ENCODE data around the gene TANC2.

DNA sequence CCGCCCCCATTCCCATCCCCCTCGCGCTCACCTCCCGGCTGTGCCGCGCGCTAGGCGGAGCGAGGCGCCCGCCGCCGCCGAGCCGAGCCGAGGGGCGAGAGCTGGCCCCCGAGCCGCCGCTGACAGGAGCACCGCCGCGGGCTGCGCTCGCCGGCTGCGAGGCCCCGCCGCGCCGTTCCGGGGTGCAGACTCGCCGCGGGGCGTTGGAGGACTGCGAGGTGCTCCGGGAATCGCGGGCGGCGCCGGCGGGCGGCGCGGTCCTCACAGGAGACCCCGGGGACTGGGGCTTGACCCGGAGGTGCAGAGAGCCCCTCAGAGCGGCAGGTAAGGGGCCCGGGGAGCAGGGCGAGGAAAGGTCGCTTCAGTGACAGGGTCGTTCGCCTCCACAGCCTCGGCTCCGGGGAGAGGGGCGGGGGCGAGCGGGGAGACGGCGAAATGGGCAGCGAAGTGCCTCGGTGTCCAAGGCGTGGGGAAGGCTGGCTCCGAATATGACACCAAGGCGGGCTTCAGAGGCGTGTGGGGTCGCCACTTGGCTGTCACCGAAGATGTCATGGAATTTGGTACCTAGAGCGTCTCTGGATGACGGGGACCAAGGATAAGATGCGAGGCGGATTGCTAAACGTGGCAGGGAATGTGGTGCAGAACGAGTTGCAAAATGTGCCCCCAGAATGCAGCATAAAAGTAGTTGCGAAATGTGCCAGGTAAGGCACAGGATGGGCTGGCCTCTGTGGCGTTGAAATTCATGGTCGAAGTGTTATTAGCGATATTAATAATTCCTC lies 580 bp downstream of the TANC2 start:
- TF ChIP-seq, protein P1, sequence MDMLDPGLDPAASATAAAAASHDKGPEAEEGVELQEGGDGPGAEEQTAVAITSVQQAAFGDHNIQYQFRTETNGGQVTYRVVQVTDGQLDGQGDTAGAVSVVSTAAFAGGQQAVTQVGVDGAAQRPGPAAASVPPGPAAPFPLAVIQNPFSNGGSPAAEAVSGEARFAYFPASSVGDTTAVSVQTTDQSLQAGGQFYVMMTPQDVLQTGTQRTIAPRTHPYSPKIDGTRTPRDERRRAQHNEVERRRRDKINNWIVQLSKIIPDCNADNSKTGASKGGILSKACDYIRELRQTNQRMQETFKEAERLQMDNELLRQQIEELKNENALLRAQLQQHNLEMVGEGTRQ (CRISPR knock-in tag; IDR thresholded peaks at IDR 0.05) = no peak
- TF ChIP-seq, protein P2, sequence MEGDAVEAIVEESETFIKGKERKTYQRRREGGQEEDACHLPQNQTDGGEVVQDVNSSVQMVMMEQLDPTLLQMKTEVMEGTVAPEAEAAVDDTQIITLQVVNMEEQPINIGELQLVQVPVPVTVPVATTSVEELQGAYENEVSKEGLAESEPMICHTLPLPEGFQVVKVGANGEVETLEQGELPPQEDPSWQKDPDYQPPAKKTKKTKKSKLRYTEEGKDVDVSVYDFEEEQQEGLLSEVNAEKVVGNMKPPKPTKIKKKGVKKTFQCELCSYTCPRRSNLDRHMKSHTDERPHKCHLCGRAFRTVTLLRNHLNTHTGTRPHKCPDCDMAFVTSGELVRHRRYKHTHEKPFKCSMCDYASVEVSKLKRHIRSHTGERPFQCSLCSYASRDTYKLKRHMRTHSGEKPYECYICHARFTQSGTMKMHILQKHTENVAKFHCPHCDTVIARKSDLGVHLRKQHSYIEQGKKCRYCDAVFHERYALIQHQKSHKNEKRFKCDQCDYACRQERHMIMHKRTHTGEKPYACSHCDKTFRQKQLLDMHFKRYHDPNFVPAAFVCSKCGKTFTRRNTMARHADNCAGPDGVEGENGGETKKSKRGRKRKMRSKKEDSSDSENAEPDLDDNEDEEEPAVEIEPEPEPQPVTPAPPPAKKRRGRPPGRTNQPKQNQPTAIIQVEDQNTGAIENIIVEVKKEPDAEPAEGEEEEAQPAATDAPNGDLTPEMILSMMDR (IDR thresholded peaks at IDR 0.05) = no peak
- TF ChIP-seq KAT7 (CRISPR knock-in tag; IDR thresholded peaks at IDR 0.05; ENCODE audit: borderline replicate concordance) = no peak
- TF ChIP-seq, protein P3, sequence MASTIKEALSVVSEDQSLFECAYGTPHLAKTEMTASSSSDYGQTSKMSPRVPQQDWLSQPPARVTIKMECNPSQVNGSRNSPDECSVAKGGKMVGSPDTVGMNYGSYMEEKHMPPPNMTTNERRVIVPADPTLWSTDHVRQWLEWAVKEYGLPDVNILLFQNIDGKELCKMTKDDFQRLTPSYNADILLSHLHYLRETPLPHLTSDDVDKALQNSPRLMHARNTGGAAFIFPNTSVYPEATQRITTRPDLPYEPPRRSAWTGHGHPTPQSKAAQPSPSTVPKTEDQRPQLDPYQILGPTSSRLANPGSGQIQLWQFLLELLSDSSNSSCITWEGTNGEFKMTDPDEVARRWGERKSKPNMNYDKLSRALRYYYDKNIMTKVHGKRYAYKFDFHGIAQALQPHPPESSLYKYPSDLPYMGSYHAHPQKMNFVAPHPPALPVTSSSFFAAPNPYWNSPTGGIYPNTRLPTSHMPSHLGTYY (CRISPR knock-in tag; IDR thresholded peaks at IDR 0.05) = no peak
- TF ChIP-seq, protein P4, sequence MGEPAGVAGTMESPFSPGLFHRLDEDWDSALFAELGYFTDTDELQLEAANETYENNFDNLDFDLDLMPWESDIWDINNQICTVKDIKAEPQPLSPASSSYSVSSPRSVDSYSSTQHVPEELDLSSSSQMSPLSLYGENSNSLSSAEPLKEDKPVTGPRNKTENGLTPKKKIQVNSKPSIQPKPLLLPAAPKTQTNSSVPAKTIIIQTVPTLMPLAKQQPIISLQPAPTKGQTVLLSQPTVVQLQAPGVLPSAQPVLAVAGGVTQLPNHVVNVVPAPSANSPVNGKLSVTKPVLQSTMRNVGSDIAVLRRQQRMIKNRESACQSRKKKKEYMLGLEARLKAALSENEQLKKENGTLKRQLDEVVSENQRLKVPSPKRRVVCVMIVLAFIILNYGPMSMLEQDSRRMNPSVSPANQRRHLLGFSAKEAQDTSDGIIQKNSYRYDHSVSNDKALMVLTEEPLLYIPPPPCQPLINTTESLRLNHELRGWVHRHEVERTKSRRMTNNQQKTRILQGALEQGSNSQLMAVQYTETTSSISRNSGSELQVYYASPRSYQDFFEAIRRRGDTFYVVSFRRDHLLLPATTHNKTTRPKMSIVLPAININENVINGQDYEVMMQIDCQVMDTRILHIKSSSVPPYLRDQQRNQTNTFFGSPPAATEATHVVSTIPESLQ (CRISPR knock-in tag; IDR thresholded peaks at IDR 0.05) = no peak
- TF ChIP-seq, protein P5, sequence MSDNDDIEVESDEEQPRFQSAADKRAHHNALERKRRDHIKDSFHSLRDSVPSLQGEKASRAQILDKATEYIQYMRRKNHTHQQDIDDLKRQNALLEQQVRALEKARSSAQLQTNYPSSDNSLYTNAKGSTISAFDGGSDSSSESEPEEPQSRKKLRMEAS (CRISPR knock-in tag; IDR thresholded peaks at IDR 0.05) = no peak
- TF ChIP-seq, protein P6, sequence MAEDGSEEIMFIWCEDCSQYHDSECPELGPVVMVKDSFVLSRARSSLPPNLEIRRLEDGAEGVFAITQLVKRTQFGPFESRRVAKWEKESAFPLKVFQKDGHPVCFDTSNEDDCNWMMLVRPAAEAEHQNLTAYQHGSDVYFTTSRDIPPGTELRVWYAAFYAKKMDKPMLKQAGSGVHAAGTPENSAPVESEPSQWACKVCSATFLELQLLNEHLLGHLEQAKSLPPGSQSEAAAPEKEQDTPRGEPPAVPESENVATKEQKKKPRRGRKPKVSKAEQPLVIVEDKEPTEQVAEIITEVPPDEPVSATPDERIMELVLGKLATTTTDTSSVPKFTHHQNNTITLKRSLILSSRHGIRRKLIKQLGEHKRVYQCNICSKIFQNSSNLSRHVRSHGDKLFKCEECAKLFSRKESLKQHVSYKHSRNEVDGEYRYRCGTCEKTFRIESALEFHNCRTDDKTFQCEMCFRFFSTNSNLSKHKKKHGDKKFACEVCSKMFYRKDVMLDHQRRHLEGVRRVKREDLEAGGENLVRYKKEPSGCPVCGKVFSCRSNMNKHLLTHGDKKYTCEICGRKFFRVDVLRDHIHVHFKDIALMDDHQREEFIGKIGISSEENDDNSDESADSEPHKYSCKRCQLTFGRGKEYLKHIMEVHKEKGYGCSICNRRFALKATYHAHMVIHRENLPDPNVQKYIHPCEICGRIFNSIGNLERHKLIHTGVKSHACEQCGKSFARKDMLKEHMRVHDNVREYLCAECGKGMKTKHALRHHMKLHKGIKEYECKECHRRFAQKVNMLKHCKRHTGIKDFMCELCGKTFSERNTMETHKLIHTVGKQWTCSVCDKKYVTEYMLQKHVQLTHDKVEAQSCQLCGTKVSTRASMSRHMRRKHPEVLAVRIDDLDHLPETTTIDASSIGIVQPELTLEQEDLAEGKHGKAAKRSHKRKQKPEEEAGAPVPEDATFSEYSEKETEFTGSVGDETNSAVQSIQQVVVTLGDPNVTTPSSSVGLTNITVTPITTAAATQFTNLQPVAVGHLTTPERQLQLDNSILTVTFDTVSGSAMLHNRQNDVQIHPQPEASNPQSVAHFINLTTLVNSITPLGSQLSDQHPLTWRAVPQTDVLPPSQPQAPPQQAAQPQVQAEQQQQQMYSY (CRISPR knock-in tag; IDR thresholded peaks at IDR 0.05) = no peak
- TF ChIP-seq MYBL2 (CRISPR knock-in tag; IDR thresholded peaks at IDR 0.05) = no peak
- TF ChIP-seq NR3C1 (CRISPR knock-in tag; conservative IDR thresholded peaks at IDR 0.05; ENCODE audit: low read depth) = no peak
- no peak for TF ChIP-seq ZNF416 (CRISPR knock-in tag; IDR thresholded peaks at IDR 0.05)
